HG02759 (cell line): ENCODE data around the gene PDE1A.
A peak's percentile ranks its signal among the peaks of the same experiment; 100 is the strongest.
"Not testable (repeated sequence)": the region's sequence is repeated elsewhere in the genome, so short reads cannot be mapped to it uniquely, and the experiment has no call there.

Experiments used
- ATAC-seq: cut with Tn5 transposase; IDR thresholded peaks from one replicate; pipeline ENCODE4 v1.9.1; 2021; ENCODE audit warnings: mild to moderate bottlenecking, moderate library complexity; ENCODE audit not compliant: unreplicated experiment

Gene PDE1A

DNA sequence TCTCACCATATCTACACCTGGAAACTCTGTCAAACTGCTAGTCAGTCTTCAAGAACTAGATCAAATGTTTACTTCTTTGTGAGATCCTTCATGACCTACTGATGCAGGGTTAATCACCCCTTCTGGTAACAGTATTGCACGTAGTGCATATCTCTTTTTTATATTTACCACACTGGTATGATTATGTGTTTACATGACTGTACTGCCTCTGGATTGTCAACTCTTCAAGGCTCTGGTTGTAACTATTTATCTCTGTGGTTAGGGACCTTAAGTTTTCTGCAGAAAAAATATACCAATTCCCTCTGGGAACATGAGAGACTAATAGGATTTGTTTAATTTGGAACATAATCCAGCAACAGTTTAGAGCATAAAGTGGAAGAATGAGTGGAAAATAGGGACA lies 135.5 kb downstream of the PDE1A start:
- ATAC-seq = no peak

DNA sequence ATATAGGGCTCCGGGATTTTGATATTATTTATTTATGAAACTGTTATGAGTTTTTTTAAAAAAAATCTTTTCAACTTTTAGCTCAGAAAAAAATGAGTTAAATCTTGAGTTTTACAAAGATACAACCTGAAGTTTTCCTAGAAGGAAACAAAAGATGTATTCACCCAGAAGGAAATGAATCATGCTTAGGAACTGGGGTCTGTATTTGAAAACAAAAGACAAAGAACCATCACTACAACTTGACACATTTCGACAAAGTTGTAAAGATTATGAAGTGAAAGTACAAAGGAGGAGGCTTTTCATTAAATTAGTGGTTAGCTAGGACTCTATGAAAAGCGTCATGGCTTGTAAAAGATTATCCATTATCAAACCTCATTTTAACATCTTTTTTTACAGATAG lies 143.3 kb downstream of the PDE1A start:
- ATAC-seq = no peak

DNA sequence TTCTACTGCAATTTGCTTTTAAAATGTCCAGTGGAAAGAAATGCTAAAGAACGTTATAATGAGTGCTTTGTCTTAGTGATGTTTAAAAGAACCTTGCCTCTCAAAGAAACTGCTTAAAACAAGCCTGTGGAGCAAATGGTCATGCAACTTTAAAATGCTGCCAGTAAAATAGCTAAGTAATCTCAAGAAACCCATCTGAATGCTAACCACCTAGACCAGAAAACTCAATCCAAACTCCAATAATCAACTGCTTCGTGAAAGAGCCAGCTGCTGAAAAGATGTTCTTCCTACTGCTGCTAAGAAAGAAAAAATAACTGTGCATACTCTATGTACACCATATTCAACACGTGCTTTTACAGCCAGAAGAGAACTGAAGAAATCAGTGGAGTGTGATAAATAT lies 145.6 kb downstream of the PDE1A start:
- no peak for ATAC-seq

DNA sequence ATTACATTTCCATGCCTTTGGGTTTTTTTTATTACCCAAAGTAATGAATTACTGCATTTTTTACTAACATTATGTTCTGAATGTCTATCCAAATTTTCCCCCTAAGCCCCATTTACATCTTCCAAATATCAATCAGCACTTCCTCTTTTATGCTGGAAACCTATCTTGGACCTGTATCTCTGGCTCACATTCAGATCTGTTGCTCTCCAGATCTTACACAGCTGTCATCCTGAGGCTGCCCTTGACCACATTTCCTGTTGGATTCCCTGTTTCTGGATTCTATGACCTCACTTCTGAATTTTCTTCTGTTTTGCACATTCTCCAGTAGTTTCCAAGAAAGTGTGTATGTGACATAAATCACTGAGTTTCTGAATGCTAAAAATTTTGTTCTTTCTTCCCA lies 146.7 kb downstream of the PDE1A start:
- no peak for ATAC-seq

DNA sequence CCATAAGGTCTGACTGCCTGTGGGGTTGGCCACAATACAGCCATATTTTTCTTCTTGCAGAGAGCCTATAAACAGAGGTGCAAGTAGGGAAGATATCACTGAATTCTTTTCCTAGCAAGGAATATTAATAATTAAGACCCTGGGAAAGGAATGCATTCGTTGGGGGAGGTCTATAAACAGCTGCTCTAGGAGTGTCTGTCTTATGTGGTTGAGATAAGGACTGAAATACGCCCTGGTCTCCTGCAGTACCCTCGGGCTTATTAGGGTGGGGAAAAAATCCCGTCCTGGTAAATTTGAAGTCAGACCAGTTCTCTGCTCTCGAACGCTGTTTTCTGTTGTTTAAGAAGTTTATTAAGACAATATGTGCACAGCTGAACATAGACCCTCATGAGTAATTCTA lies 150.2 kb downstream of the PDE1A start:
- ATAC-seq = not testable (repeated sequence)

- no peak for ATAC-seq
Measured at GRCh38 chr2:182267971-182268370, 158.9 kb downstream of the PDE1A start.

DNA sequence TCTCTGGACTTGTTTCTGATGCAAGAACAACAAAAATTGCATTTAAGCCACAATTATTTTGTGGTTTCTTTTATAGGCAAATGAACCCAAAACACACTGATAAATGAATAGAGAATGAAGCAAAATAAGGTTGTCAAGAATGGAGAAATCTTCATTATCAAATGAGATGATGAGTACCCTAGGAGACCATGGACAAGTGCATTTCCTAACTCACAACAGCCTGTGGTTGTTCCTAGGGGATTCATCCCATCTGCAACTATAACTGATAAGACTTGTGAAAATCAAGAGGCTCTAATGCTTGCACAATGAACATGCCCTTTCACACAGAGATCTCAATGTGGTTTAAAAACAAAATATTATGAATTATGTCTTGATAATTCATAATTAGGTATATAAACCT lies 159.9 kb downstream of the PDE1A start:
- ATAC-seq = no peak

GRCh38 chr2:182265718-182266117 lies 161.1 kb downstream of the PDE1A start:
- no peak for ATAC-seq

- no peak for ATAC-seq
Measured at GRCh38 chr2:182261860-182262387, 164.9 kb downstream of the PDE1A start.

DNA sequence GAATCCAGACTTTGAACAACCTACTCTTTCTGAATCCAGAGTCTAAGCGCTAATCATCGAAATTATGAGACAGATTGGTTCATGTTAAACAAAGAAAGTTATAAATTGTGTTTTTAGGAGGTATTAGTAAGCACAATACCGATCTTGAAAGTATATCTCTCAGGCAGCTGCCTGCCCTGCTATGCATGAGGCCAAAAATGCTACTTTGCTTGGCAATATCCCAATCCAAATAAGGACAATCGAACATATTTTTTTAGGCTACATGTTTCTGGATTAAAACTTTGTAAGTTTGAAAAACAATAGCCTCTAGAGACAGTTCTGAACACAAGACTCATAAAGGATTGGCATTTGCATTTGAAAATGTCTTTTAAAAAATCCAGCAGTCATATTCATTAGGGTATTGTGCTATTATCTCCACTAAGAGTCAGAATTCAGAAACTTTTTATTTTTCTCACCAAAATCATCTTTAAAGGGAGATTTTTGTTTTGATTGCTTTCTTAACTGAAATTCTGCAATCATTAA lies 167.1 kb downstream of the PDE1A start:
- no peak for ATAC-seq

- ATAC-seq = no peak
Measured at GRCh38 chr2:182252534-182252933, 174.3 kb downstream of the PDE1A start.

- no peak for ATAC-seq
Measured at GRCh38 chr2:182248898-182249297, 177.9 kb downstream of the PDE1A start.

DNA sequence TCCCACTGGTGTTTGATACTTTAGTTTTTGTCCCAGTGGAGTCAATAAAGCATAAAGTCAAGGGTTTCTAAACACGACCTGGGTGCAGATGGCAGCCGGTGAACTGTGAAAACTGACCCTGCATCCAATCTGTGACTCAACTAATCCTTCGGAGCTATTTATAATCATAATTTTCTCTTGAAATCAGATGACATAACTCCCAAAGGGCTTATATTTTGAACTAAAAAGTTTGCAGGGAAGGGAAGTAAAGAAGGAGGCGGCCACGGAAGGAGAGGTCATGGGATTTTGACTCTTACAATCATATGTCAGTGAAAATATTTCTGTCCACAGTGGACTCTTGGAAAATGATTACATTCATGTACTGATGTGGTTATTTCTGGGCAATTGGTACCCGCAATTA lies 178.5 kb downstream of the PDE1A start:
- ATAC-seq = no peak

DNA sequence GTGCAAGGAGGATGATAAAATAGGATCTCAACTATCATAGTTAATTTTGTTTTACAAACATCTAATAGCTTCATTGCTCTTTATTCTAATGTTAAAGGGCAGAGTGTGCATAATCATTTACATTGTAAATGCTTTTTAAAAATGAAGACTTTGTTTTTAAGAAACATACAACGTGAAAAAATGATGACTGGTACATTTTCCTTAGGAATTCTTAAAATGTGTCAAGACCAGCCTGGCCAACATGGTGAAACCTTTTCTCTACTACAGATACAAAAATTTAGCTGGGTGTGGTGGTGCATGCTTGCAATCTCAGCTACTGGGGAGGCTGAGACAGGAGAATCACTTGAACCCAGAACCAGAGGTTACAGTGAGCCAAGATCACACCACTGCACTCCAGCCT lies 179.0 kb downstream of the PDE1A start:
- no peak for ATAC-seq

GRCh38 chr2:182245963-182246362 lies 180.9 kb downstream of the PDE1A start:
- ATAC-seq = peak; percentile 52

DNA sequence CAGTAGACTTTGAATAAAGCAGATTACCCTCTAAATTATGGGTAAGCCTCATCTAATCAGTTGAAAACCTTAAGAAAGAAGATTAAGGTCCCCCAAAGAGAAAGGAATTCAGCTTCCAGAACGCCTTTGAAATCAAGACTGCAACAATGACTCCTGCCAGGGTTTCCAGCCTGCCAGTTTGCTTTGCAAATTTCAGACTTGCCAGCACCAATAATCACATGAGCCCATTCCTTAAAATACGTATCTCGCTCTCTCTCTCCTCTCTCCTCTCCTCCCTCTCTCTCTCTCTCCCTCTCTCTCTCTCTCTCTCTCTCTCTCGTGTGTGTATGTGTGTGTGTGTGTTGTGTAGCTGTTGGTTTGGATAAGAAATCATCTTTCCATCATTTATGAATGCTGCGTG lies 184.2 kb downstream of the PDE1A start:
- no peak for ATAC-seq

DNA sequence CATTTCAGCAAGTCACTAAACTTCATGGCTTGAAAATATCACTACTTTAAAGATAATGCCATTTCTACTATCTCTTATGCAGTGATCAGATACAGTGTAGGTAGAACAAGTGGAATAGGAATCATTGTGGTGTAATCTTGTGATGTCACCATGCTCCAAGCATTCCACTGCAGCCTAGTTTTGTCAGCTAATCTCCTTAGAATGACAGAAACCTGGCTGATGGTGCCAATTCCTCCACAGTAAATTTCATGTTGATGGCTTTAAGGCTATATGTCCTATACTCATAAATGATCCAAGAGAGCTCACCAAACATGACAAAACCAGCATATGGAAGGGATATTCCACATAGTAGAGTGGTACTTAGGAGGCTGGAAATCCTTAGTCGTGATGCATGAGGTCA lies 184.9 kb downstream of the PDE1A start:
- no peak for ATAC-seq

DNA sequence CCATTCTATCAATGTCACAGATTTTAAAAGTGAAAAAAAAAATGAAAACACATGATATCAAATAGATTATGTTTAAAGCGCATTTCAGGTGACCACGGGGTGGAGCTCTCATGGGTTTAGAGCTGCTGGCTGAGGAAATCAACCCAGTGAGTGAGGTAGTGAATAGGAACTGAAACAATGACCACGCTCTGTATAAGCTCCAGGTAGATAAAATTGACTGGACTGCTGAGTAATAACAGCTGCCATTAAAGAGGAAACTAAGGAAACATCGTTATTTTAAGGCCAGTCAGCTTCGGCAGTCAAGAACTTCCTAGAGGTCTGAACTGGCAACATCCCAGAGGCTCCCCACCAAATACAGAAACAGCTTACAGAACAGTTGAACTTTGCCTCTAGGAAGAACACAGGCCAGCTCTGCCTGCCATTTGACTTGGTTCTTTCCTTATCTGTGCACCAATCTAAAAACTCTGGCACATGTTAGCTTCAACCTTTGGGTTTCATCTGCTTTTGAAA lies 185.9 kb downstream of the PDE1A start:
- peak; percentile 100 for ATAC-seq

DNA sequence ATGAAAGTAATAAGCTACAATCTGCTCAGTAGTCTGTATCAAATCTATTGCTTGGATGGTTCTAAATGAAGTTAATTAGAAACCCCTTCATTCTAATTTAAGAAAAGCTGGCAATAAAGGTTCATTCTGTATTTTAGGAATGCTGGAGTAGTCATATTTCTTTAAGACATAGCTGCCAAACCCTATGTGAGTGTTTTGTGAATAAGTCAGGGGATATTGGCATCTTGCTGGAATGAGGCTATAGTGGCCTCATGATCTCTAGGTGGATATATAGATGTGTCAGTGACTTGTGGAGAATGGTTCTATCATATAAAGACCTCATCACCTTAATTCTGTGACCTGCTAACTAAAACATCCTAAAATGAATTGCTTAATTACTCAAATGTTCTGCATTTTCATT lies 196.3 kb downstream of the PDE1A start:
- ATAC-seq = no peak

- ATAC-seq = no peak
Measured at GRCh38 chr2:182229297-182229696, 197.5 kb downstream of the PDE1A start.

DNA sequence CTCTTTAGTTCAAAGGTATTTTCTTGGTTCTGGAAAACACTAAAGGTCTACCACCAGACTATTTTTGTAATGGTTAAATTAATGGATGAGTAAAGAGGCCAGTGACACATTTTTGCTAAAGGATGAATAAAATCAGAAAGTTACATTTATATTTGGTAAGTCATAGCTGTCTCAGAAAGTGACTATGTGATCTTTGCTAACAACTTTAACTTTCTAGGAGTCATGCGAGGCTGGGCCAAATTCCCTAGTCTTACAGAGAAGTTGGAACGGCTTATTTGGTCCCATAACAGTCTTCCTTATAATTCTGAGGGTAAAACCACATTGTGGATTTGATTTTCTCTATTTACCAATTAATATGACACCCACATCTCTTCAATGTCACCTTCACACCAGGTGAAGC lies 198.1 kb downstream of the PDE1A start:
- no peak for ATAC-seq

DNA sequence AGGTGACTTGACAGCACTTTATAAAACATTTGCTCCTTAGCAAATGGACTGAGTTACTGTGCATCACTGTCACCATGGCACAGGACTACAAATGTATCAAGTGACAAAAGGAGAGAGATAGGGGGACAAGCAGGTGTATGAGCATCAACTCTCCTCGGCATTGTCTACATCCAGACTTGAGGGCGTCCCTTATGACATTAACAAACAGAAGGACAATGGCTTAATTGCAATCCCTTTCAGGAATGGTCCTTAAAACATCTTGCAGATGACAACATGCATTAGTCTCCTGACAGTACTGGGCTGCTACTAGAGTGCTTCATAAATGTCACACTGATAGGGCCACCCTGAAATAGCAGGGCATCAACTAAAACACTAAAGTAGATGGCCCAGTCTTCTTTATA lies 198.8 kb downstream of the PDE1A start:
- ATAC-seq = no peak

GRCh38 chr2:182226807-182227206 lies 200.0 kb downstream of the PDE1A start:
- no peak for ATAC-seq
